Measurements from ENCODE around the gene KAT8. TPM values are rescaled to one million over a fixed set of nuclear protein-coding genes. Genes with fewer than 3 reads are reported as not detected.

The KAT8 gene
- total and polyA plus RNA-seq, 9 of the 15 experiments (the other 6 are each of a cell fraction or from before 2014, with no cell fraction given): 10.0 to 98.5 (median 76.4) TPM

GRCh38 chr16:31117384-31118222 is at the start of gene KAT8 (continued):
- 0 out of 2 replicates have a peak, but pooled peaks have one; percentile 74 for TF ChIP-seq THRB (CRISPR knock-in tag; conservative IDR thresholded peaks at IDR 0.05)
- TF ChIP-seq PREB (CRISPR knock-in tag; IDR thresholded peaks at IDR 0.05): no peak
- no peak for TF ChIP-seq ZNF518B (CRISPR knock-in tag; IDR thresholded peaks at IDR 0.05)
- no peak for TF ChIP-seq ZNF263 (CRISPR knock-in tag; IDR thresholded peaks at IDR 0.05; ENCODE audit: borderline replicate concordance)
- peak; percentile 54 for TF ChIP-seq FIP1L1 (IDR thresholded peaks at IDR 0.05; ENCODE audit: low read depth, low read length, poor library complexity, severe bottlenecking)
- peak; percentile 52 for TF ChIP-seq ATF3 (IDR thresholded peaks at IDR 0.05)
- no peak for TF ChIP-seq ATF3 (CRISPR knock-in tag; conservative IDR thresholded peaks at IDR 0.05)
- TF ChIP-seq RBM39 (optimal IDR thresholded peaks at IDR 0.05; ENCODE audit: low read depth, low read length): no peak
- TF ChIP-seq ZNF12 (CRISPR knock-in tag; IDR thresholded peaks at IDR 0.05): no peak
- no peak for TF ChIP-seq MIER1 (IDR thresholded peaks at IDR 0.05; ENCODE audit: low read depth)
- peak; percentile 50 for TF ChIP-seq EP300 (IDR thresholded peaks at IDR 0.05; ENCODE audit: low read length)
- no peak for TF ChIP-seq ZBTB5 (IDR thresholded peaks at IDR 0.05)
- no peak for TF ChIP-seq SAFB2 (IDR thresholded peaks at IDR 0.05; ENCODE audit: borderline replicate concordance, low read depth, low read length, severe bottlenecking)
- no peak for TF ChIP-seq FOXJ2 (tag; IDR thresholded peaks at IDR 0.05)
- TF ChIP-seq KDM5B (IDR thresholded peaks at IDR 0.05; ENCODE audit: insufficient replicate concordance, low read depth, low read length): peak; percentile 73
- peak; percentile 75 to 97 (median 93) for TF ChIP-seq YY1 (IDR thresholded peaks at IDR 0.05; ENCODE audit: borderline replicate concordance in 1 of 3, control insufficient read depth in 1 of 3, extremely low read depth in 1 of 3, insufficient read depth in 3 of 3, insufficient read length in 1 of 3, insufficient replicate concordance in 2 of 3, low read depth in 1 of 3, low read length in 2 of 3)
